ENCODE measurements around the gene COL25A1.
A peak's percentile ranks its signal among the peaks of the same experiment; 100 is the strongest.

Gene COL25A1

DNA sequence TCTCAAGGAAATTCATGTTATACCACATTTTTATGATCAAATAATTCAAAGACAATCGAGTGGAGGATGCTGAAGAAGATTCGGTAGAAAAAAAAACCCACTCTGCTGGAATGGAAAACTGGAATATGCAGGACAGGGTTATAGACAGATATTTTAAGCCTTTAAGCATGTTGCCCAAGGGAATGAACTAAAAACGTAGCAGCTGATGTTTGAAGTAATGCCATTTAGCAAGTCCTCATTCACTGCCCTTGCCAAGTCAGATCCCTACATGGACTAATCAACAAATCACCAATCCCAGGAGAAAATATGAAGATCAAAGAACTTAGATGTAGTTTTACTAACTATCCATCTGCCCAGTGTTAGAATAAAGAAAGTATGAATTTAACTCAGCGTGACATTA lies 464.0 kb downstream of the COL25A1 start:
- no peak overlapping the region for H3K4me3 ChIP-seq (ENCODE audit: low read depth, low read length)
- ChIA-PET POLR2A (no interaction called here), CTCF (no interaction called here)
- DNase-seq (ENCODE audit: low read depth, low spot score), result no peak
- TF ChIP-seq, protein P1, sequence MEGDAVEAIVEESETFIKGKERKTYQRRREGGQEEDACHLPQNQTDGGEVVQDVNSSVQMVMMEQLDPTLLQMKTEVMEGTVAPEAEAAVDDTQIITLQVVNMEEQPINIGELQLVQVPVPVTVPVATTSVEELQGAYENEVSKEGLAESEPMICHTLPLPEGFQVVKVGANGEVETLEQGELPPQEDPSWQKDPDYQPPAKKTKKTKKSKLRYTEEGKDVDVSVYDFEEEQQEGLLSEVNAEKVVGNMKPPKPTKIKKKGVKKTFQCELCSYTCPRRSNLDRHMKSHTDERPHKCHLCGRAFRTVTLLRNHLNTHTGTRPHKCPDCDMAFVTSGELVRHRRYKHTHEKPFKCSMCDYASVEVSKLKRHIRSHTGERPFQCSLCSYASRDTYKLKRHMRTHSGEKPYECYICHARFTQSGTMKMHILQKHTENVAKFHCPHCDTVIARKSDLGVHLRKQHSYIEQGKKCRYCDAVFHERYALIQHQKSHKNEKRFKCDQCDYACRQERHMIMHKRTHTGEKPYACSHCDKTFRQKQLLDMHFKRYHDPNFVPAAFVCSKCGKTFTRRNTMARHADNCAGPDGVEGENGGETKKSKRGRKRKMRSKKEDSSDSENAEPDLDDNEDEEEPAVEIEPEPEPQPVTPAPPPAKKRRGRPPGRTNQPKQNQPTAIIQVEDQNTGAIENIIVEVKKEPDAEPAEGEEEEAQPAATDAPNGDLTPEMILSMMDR (IDR thresholded peaks at IDR 0.05; ENCODE audit: insufficient read depth, low read length, missing control alignments), result no peak

DNA sequence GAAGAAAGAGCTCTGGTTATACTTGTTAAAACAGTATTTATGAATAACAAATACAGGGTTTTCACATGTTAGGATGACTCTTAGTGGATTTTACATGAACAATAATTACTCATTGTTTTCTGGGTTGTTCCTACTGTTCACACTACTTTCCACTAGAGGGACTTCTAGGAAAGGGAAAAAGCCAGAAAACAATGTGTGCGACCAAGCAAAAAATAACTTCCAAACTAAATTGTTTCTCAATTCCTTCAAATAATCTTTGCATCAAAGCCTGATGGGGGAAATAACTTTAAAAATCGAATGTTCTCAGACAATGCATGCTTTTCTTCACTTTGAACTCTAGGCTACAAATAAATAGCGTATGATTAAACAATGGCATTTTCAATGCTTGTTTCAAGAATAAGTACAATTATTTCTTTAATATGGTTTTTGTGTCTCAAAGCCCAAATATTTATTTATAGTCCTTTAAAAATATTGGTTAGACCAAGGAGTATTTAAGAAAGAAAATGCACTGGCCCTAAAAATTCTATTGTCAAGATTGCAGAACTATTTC lies 467.5 kb downstream of the COL25A1 start:
- ChIA-PET POLR2A (no interaction called here), CTCF (interaction anchor here (0.8 to 5.1 kb wide), 19 partner anchors 11 to 1143 kb away, joined by 3 to 29 read pairs (median 4); no protein-coding TSS in a partner anchor)
- TF ChIP-seq, protein P1 (IDR thresholded peaks at IDR 0.05; ENCODE audit: insufficient read depth, low read length, missing control alignments), result peak; percentile 55
- H3K4me3 ChIP-seq (ENCODE audit: low read depth, low read length), result no peak overlapping the region
- DNase-seq (ENCODE audit: low read depth, low spot score), result no peak

GRCh38 chr4:108834166-108834834 lies 468.2 kb downstream of the COL25A1 start:
- H3K4me3 ChIP-seq (ENCODE audit: low read depth, low read length), result no peak overlapping the region
- POLR2A ChIA-PET, result no interaction called here
- no peak for DNase-seq (ENCODE audit: low read depth, low spot score)
- CTCF ChIA-PET, result interaction anchor here (0.7 to 5.1 kb wide), 23 partner anchors 9 to 1144 kb away, joined by 3 to 29 read pairs (median 4); no protein-coding TSS in a partner anchor
- TF ChIP-seq, protein P1 (IDR thresholded peaks at IDR 0.05; ENCODE audit: insufficient read depth, low read length, missing control alignments), result no peak

- TF ChIP-seq, protein P1 (IDR thresholded peaks at IDR 0.05; ENCODE audit: insufficient read depth, low read length, missing control alignments), result no peak
- no peak for DNase-seq (ENCODE audit: low read depth, low spot score)
- H3K4me3 ChIP-seq (ENCODE audit: low read depth, low read length), result no peak overlapping the region
- ChIA-PET CTCF (interaction anchor here (0.9 to 5.1 kb wide), 9 partner anchors 9 to 578 kb away, joined by 3 to 29 read pairs (median 4); no protein-coding TSS in a partner anchor), POLR2A (interaction anchor here (1.1 kb wide), 1 partner anchor 48 kb away, joined by 3 read pairs; no protein-coding TSS in a partner anchor)
These were observed 469.4 kb downstream of the COL25A1 start for GRCh38 chr4:108833046-108833445.

- no peak overlapping the region for H3K4me3 ChIP-seq (ENCODE audit: low read depth, low read length)
- DNase-seq (ENCODE audit: low read depth, low spot score), result no peak
- TF ChIP-seq, protein P1 (IDR thresholded peaks at IDR 0.05; ENCODE audit: insufficient read depth, low read length, missing control alignments), result no peak
- CTCF ChIA-PET, result interaction anchor here (1.3 to 1.7 kb wide), 4 partner anchors 10 to 574 kb away, joined by 3 to 9 read pairs (median 4); no protein-coding TSS in a partner anchor
- POLR2A ChIA-PET, result interaction anchor here (1.1 kb wide), 1 partner anchor 49 kb away, joined by 3 read pairs; no protein-coding TSS in a partner anchor
These were observed 470.6 kb downstream of the COL25A1 start for GRCh38 chr4:108831886-108832285.

GRCh38 chr4:108831291-108831690 lies 471.2 kb downstream of the COL25A1 start:
- DNase-seq (ENCODE audit: low read depth, low spot score), result no peak
- CTCF ChIA-PET, result interaction anchor here (1.3 to 1.7 kb wide), 3 partner anchors 9 to 575 kb away, joined by 3 to 9 read pairs (median 4); no protein-coding TSS in a partner anchor
- POLR2A ChIA-PET, result no interaction called here
- TF ChIP-seq, protein P1 (IDR thresholded peaks at IDR 0.05; ENCODE audit: insufficient read depth, low read length, missing control alignments), result no peak
- H3K4me3 ChIP-seq (ENCODE audit: low read depth, low read length), result no peak overlapping the region
